NCI-H1092 treated with DMSO at 0.1 percent for 48 hours (cell line): ENCODE data around the gene CATSPER3.

Source experiments
- DNase-seq: peaks from one replicate; lab custom pipeline; 2025; lab: John Stamatoyannopoulos, UW

Gene CATSPER3

DNA sequence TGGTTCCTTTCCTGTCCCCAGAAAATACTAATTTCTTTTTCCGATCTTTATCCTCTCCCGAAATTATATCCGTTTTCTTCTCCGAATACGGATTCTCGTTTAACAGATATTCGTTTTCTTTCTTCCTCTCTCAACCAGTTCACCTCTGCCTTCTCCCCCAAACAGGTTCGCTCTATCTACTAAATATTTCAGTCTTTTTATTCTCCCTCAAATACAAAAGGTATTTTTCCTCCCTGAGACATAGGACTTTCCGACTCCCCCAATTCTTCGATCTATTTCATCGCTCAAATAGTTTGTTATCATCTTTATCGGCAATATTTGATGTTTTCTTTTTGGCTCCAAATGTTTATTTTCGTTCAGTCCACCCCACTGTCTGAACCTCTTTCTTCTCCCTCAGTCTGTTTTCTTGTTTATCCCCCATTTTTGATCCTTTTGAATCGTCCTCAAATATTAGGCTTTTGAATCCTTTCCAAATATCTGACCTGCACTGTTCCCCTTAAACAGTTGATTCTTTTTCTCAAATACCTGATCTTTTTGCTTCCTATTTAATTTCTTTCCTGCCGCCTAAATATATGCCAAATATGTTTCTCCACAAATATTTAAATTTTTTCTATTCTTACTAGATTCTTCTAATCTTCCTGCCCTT, 61.9 kb downstream of the CATSPER3 start:
- DNase-seq, result no peak

DNA sequence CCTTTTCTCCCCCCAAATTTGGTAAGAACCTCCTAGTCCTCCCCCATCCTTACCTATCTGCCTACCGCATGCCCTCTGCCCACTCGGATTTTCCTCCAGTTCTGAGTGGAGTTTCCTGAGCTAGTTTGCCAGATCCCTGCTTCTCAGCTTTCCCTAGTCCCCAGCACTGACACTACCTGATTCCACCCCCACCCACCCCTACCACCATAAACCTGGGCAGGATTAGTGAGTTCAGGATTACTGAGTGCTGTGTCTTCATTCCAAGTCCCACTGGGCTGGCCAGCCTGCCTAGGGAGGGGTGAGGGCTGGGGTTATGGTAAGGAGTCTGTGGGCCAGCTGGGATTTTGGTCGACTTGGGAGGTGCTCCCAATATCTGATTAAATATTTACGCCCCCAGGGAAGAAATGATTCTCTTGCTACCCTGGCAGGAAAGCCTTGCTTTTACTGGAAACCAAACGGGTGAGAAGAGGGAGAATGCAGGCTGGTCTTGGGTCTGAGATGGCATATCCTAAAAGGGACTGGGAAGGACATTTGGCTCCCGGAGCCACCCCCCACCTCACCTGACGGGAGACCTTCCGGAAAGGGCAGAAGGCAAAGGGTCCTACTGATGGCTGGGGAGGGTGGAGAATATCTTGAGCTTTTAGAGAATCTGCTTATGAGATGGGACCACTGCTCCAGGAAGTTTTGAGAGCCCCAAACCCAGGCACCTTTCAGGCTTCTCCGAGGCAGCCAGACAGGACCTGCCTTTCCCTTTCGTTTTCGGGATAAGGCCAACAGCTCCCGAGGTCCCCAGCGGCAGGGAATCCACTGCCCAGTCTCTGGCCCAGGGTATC, 62.6 kb downstream of the CATSPER3 start:
- DNase-seq, result no peak

DNA sequence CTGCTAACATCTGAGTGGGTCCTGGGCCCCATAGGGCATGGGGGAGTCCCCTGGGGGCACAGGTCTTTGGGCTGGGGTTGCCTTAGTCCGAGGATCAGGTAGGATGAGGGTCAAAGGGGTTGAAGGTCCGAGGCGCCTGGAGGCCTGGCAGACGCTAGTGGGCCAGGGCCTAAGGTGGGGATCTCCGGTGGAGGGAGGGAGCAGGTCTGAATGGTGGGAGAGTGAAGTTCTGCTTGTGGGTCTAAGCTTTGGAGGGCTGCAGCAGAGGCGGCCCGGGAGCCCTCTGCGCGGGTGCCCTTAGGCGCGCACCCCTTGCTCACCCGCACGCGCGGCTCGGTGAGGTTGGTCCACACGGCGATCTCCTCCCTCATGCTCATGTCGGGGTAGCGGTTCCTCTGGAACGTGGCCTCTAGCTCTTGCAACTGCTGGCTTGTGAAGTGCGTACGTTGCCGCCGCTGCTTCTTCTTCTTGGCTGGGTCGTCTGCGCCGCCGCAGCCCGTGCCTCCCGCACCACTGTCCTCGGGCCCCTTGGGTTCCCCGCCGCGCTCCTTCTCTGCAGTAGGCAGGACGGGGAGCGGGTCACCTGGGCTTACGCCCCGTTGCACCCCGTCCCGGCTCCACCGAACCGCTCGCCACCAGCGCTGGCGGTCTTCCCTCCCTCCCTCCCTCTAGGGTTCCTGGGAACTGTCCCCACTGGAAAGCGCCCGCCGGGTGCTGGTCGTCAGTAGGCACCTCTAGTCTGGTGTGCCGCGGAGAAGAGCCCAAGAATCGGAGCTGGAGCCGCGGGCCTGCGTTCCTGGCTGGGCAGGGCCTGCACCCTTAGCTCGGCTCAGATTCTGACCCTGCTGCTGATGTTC, 63.5 kb downstream of the CATSPER3 start:
- no peak for DNase-seq

DNA sequence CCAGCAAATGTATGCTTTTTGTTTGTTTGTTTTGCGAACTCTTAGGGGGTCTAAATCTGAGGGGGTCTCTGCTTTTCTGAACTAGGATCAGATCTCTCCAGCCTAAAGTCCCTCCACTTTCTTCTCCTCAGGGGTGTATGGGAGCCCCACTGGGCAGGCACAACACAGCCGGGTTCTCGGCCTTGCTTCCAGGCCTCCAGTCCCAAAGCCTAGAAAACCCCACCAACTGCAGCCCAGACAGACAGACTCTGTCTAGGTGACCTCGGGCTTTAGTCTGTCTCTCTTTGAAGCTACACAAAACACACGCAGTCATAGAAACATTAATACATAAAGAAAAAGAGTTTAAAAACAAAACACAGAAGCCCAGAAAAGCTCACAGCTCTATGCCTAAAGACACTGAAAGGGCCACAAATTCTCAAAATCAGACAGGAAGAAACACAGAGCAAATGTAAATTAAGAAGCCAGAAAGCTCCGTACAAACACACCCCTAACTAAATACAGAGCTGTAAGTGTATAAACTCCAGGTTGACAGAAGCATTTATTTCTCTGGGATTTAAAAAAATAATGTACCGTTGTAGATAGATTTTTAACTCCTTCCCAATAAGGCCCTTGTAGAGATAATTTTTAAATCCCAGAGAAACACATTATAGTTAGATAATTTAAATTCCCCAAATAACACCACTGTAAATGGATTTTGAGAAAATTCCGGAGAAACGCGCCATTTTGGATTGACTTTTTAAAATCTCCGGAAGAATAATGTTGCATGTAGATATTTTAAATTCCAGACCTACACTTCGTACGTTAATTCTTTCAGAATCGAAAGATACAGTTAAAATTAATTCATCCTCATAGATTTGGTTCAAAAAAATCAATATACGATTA, 64.3 kb downstream of the CATSPER3 start:
- no peak for DNase-seq

DNA sequence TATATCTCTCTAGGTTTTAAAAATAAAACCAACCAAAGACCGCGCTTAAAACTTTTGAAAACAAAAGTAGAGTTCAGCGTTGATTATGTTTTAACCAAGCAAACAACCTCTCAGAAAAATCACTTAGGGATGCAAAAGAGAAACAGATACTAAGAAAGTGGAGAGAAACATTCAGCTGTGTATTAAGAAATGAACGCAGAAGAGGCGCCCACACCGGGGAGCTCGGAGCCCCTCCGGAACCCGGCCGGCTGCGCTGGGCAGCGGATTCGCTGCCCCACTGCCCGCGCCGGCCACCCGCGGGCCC, 64.9 kb downstream of the CATSPER3 start:
- no peak for DNase-seq

DNA sequence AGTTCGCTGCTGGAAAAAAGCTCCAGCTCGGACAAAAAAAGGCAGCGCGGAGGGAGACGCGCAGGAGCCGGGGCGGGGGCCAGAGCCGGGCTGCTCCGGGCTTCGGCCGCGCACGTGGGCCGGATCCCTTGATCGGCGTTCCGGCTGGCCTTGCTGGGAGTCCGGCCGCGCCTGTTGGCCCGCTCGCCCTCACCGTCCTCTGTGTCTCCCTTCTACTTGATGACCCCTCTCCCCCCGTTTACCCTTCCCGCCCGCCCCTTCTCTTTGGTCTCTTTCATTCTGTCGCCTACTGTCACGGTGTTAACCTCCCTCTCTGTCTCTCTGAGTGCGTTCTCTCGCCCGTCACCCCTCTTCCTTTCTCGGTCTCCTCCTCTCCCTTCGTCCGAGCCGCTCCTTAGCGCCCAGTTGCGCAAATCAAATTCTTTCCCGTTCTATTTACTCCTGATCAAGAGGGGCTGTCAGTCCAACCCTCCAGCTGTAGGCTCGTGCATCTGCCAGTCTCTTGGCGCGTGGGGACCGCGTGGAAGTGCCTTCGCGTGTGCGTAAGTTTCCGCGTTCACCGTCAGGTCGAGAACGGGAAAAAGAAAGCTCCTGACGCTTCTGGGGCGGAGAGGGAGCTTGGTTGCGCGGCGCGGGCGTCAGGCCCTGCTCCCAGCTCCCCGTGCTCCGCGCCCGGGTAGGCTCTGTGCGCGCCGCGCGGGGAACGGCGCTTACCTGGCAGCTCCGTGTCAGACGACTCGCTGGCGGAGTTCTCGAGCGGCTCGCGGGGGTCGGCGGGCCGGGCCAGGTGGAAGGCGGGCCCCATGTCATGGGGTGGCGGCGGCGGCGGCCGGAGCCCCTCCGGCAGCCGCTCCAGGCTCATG, 65.5 kb downstream of the CATSPER3 start:
- DNase-seq, result peak; percentile 49

DNA sequence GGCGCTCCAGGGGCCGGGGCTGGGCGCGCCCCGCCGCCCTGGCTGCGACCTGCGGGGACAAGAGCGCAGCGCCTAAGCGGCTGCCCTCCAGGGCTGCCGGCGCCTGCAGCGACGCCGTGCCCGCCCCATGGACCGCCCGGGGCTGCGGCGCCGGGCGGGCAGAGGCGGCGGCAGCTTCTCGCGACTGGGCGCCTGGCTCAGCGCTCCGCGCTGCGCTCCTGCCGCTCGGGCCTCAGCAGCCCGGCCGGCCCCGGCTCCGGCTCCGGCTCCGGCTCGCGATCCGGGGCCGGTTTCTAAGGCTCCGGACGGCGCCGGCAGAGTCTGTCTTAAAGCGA, 66.2 kb downstream of the CATSPER3 start, which contains the start of gene PITX1:
TSS of gene PITX1 (minus strand) at position 328 of the 335 bp plus-strand sequence. CDS start 347 bp downstream, outside the sequence.
- no peak for DNase-seq

DNA sequence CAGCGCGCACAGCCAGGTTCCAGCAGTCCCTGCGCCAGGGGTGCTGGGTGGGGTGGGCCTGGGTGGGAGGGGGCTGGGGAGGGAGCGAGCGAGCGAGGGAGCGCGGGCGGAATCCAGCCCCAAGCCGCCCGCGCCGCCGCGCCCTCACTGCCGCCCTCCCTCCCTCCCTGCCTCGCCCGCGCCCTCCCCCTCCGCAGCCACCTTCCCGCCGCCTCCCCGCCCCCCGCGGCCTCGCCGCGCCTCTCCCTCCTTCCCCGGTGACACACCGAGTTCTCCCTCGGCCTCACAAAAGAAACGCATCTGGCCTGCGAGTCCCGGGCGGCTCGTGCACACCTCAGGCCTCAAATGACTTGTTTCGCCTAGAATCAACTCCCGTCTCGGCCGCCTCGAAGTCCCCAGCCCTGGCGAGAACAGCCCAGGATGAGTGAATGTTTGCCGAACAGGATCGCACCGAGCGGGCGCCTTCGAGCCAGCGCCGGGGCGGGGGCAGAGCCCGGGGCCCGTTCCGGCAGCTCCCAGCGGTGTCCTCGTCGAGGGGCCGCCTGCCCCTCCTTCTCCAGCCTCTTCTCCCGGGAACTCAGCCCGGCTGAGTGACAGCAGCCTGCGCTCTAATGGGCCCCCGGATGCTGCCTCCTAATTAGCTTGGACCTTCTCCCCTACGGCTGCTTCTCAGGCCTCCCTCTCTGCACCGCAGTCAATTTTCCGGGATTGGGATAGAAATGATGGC, 66.7 kb downstream of the CATSPER3 start:
- DNase-seq, result peak; percentile 67

DNA sequence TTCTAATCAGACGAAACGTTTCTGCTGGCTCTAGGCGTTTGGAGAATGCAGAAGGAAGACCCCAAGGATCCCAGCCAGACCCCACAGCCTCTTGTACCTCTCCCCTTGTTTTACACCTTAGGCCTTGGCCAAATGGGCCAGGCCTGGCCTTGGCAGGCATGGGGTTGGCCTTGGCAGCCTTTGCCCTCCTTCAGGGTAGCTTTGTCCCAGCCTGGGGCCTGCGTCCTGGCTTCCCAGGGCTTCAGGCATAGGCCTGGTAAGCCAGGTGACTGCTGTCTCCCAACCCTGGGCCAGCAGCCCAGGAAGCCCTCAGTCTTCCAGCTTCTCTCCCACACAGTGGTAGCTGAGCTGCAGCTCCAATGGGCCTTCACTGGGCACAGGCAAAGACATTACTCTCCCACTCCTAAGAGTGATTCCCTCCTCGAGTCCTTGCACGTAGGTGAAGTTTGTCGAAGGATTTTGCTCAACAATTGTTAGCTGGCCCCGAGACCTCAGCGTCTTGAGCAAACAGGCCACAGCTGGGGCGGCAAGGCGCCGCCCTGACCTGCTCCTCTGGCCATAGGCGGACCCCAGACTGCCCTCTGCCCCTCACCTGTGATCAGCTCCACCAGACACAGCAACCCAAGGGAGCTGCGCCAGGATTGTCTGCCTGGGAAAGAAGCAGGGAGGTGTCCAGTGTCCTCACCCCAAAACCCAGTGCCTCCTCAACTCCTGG, 67.4 kb downstream of the CATSPER3 start:
- no peak for DNase-seq

DNA sequence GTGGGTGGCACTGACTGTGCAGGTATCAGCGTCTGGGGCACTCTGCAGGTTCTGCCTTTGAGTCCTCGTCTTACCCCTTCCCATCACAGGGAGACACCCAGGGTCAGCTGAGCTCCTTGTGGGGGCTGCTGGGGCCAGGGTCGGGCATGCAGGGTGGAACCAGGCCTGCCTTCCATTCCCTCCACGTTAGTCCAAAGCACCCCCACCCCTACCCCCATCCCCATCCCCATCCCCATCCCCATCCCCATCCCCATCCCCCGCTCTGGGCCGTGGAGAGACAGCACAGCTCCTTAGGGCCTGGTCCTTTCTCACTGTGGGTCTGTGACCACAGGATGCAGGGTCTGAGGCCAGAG, 67.9 kb downstream of the CATSPER3 start:
- DNase-seq, result no peak

DNA sequence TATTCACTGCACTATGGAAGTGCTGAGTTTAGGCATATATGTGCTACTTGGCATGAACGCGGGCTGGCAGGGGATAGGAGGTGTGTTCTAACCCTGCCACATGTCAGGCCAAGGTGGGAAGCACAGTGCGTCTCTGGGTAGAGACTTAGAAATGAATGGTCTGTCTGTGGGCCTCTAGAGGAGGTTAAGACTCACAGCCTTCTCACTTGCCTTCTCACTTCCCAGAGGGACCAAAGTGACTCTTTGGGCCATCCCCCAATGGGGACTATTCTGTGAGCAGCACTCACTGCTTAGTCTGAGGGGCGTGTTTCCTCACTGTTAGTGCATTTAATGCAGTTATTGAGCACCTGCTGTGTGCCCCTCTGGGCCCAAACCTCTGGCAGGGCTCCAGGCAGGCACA, 68.7 kb downstream of the CATSPER3 start:
- no peak for DNase-seq

DNA sequence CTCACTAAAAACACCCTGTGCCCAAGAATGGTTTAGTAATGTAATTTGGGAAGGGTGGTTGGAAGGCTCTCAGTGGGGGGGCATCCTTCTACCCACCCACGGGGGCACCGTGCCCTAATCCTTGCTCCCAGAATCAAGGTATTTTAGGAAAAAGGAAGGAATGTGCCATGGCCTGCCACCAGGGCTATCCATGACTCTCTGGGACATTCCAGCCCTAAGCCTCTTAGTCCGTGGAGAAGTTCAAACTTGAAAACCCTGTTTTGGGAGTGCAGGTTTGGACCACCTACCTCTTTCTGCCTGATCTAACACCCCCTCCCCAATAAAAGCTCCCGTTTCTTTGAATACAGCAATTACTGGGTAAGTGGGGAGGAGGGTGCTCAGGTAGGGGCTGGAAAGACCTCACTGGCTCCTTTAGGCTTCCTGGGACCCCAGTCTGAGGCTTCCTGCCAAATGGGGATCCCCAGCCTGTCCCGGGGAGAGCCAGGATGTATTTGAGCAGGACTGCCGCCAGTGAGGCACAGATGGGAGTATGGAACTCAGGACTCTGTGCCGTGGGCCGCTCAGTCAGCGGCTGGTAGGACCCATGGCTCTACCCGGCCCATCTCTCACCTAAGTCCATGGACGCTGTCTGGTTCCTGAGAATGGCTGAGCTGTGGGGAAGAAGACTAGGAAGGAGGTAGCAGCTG, 70.0 kb downstream of the CATSPER3 start:
- DNase-seq, result no peak

DNA sequence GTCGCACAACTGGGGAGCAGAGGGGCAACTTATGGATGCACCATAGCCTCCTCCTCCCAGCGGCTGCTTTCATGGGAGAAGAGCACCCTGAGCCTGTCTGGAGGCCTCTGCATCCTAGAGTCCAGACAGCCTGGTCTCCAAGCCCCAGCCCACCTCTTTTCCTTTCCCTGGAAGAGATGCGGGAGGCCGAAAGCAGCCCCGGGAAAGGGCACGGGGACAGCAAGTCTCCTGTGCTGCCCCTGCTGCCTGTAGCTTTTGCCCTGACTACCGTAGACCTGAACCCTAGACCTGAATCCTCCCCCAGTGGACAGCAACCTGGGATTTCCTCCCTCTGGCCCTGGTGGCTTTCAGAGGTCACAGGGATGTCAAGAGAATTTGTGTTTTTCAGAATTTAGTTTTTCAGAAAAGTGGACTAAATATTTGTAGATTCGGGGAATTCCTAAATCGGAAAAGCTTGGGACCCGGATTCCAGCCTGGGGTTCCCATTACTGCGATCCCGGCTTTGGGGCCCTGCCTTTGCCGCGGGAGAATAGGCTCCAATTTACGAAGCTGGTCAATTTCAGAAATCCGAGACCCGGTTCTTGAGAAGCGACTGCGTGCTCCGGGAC, 70.6 kb downstream of the CATSPER3 start:
- DNase-seq, result no peak

DNA sequence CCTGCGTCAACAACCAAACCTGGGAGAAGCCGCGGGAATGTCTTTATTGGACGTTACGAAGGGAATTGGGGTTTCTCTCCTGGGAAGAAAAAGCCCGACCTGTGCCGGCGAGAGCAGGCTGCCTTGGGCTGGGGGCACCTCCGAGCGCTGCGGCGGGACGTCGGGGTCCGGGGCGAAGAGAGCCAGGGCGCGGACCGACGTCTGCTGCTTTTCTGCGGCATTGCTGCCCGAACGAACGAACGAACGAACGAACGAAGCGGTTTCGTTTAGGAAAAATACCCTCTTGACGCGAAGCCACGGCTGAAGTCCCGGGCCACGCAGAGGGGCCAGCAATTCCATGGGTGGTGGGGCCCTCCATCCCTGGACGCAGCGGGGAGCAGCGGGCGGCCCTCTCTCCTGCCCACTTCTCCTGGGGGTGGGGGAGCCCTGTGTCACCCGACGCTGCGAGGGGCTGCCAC, 71.1 kb downstream of the CATSPER3 start:
- DNase-seq, result no peak

DNA sequence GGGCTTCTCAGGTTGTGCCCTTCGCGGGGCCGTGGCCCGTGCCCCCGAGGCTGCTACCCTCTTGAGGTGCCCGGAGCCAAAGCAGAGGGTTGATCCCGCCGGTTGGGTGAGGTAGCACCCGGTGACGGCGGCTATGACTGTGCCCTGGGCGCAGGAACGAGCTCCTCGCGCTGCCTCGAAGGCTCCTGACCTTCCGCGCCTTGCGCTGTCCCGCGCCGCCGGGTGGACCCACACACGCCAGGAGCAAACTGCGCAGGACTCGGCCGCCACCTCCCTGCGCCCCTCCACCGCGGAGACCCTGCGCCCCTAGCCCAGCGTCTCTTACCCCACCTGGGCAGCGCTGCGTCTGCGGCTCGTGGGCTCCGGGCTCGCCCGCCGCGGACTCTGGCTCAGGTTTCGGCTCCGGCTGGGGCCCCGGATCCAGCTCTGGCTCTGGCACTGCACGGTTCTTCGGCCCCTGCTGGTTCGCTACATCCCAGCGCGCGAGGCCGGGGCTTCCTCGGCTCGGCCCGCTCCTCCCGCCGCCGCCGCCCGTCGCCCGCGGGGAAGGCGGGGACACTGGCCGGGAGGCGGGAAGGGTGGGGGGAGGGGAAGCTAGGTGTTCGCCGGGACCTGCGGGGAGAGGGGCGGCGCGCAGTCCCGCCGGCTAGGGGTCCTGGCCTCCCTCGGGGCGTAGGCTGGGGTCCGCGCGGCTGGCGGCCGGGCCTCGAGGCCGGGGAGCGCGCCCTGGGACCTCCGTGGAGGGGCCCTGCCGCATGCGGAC, 71.7 kb downstream of the CATSPER3 start:
- no peak for DNase-seq

DNA sequence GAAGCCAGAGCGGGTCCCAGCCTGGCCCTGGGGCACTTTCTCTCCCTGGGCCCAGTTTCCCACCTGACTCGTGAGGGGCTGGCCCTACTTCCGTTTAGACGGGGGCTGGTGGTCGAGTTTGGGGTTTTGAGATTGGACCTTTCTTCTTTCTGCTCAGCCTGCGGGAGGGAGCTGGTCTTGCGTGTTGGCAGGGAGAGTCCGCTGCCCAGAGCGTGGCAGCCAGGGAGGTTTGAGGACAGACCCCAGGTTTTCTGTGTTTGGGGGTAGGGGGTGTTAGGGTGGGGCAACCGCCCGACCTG, 72.3 kb downstream of the CATSPER3 start:
- DNase-seq, result no peak

DNA sequence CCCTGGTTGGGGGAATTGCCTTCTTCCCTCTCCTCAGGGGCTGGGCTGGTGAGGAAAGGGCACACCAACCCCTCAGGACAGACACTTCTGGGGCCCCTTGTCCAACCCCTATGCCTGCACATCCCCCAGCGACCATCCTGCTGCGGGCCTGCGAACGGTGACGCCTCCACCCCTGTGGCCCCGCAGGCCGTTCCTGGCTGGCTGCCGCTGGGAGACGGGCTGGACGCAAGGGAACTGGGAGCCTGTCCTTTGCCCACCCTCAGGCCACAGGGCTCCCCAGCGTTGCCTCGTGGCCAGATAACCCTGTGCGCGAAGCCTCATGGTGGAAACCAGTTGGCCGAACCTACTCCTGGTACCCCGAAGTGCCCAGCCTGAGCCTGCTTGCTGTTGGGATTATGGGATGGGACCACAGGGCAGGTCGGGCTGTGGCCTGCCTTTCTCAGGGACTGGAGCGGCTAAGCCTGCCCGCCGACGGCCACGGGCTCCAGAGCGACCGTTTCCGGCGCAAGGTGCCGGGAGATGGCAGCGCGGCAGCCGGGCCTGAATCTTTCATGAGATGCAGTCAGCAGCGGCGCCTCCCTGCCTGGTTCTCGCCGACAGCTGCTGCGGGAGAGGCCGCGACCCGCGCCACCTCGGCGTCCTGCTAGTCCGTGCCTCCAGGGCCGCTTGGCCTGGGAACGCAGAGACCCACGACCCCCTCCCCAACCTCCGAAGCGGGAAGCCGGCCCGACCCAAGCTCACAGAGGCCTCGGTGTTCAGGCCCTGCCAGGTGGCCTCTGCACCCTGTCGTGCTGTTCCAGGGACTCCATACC, 72.8 kb downstream of the CATSPER3 start:
- no peak for DNase-seq
